Activated effector memory CD4-positive, alpha-beta T cell treated with anti-CD3 and anti-CD28 coated beads, Interleukin-2, amount 50 U/mL, for 16 hours (primary cell): ENCODE data around the gene NUP50.

ENCODE experiments used
- DNase-seq: peaks from one replicate; pipeline ENCODE4 v3.0.0-alpha.2; 2020

NUP50 gene

GRCh38 chr22:45211435-45211834, 47.7 kb downstream of the NUP50 start:
- DNase-seq, result no peak

GRCh38 chr22:45211848-45212247, 48.1 kb downstream of the NUP50 start:
- no peak for DNase-seq

GRCh38 chr22:45212306-45212709, 48.6 kb downstream of the NUP50 start:
- no peak for DNase-seq

- no peak for DNase-seq
These were observed 49.4 kb downstream of the NUP50 start for GRCh38 chr22:45212992-45213751.

DNA sequence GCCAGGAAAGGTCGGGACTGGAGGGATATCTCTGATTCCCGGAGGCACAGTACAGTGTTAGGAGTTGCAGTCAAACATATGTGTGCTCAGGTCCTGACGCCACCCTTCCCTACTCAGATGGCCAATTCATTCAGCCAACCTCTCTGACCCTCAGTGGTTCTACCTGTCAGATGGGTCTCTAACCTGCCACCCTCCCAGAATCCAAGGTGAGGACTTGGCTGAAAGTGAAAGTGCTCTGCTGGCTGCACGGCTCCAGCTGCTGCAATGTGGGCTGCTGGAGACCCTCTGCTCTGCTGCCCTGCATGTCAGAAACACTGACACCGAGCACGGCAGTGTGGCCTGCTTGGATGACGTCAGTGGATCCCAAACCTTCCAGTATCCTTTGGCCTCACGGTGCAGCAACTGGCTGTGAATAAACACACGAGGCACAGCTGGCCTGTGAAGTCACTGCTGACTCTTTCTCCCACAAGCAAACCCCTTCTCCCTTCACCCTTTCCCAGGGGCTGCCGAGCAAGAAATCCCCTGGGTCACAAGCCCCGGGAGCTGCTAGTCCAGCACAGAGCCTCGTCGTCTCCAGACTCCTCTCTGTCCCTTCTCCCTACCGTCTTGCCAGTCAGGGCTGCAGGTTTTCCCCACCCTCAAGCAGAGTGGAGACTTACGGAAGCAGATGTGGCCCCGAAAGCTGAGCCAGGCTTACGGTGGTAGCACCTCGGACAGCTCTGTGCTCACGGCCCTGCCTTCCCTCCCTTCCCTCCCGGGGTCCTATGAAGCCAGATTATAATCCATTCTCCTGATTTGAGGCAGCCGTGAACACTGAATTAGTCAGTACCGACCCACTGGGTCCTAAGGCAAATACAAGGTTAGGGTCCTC, 52.6 kb downstream of the NUP50 start:
- no peak for DNase-seq

DNA sequence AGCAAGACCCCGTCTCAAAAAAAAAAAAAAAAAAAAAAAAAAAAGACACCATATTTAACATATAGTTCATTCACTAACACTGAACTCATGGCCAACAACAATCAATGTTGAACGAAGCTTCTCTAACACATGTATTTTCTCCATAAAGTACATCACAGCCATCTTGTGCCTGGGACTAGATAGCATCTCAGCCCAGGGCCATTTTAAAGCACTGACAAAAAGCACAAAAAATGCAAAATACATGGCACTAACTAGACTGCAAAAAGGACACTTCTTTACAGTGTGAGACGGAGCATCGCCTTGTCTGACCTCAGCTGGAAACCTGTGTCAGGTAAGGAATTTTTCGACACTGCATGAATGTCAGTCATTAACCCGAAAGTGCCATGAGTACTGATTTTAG, 53.6 kb downstream of the NUP50 start:
- no peak for DNase-seq

GRCh38 chr22:45217806-45218205, 54.1 kb downstream of the NUP50 start:
- DNase-seq, result no peak

GRCh38 chr22:45218976-45219375, 55.3 kb downstream of the NUP50 start:
- DNase-seq, result peak; percentile 67

DNA sequence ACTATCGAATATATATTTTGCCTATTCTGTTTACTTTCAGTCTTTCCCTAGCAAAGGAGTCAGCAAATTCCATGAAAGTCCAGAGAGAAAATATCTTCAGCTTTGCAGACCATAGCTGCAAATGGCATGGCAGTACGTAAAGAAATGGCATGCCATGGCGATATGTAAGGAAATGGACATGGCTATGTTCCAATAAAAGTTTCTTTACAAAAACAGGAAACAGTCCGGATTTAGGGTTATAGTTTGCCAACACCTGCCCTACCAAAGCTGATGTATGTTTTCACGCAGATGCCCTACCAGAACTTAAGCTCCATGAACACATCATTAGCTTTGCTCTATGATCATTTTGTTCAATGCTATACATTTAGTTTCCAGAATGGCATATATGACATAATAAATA, 57.5 kb downstream of the NUP50 start:
- DNase-seq, result no peak

GRCh38 chr22:45223304-45224117, 59.8 kb downstream of the NUP50 start:
- DNase-seq, result no peak

DNA sequence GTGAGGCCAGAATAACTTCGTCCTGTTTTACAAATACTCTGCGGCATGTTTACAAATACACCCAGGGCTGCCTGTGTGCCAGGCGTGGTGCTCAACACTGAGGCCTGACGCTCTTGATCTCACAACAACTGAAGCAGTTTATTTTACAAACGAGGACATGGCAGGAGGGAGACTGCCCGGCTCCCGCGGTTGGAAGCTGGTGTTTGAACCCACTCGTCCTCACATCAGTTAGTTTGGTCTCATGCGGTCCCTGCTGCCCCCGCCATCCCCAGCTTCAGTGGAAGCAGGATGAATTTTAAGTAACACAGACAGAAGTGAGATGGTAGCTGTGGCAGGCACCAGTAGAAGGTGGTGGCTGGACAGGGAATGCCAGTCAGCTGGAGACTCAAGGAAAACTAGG, 60.6 kb downstream of the NUP50 start:
- DNase-seq, result no peak

DNA sequence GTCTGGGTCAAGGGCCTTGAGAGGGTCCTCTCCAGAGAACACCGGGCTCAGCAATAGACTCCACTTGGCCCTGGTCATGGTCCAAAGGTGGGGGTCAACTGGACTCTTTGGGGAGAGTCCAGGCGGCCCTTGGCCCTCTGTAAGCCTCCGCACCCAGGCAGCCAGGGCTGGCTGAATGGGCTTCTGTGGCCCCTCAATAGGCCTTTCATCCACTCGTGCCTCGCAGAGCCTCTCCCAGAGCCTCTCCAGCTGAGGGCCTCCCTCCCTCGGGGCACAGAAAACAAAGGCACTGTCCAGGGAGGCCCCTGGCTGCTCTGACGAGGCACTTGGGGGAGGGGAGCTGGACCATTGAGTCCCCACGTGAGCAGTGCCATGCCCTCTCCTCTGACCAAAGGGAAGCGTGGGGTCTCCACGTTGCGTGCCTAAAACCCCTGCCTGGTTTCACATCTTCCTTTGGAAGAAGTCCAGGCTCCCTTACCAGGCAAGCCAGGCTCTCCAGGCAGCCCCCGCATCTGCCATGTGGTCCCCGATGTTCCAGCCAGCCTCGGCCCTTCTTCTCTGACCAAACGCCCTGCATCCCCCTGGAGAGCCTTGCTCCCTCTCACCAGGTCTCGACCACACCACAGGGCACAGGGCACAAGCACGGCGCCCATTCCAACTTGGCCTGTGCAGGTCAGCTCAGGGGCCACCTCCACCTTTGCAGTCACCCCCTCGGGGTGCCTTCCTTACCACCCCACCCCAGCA, 61.4 kb downstream of the NUP50 start:
- no peak for DNase-seq

GRCh38 chr22:45225732-45226502, 62.2 kb downstream of the NUP50 start:
- no peak for DNase-seq

GRCh38 chr22:45226503-45227186, 62.9 kb downstream of the NUP50 start:
- DNase-seq, result no peak

- no peak for DNase-seq
These were observed 64.1 kb downstream of the NUP50 start for GRCh38 chr22:45227645-45228400.

DNA sequence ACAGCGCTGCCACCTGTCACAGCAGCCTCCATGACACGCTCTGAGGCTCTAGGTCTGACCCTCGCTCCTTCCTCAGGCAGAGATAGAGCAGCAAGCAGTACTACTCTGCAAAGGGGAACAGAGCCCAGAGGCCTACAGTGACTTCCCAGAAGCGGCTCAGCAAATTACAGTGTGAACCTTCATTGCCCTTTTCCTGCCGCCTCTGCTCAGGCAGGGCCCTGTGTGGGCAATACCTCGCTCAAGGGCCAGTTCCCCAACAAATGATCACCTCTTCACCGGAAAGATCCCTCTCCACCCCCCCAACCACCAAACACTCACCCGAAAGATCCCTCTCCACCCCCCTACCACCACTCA, 64.7 kb downstream of the NUP50 start:
- DNase-seq, result no peak

DNA sequence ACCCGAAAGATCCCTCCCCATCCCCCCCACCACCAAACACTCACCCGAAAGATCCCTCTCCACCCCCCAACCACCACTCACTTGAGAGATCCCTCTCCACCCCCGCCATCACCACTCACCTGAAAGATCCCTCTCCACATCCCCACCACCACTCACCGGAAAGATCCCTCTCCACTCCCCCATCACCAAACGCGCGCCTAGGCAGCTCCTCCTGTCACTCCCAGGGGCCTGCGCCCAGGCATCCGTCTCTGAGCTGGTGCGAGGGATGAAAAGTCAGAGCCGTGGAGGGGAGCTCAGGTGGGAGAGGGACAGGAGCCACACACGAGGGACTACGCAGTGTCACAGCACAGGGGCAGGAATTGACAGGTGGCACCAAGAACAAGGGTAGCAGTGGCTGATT, 65.5 kb downstream of the NUP50 start:
- no peak for DNase-seq

DNA sequence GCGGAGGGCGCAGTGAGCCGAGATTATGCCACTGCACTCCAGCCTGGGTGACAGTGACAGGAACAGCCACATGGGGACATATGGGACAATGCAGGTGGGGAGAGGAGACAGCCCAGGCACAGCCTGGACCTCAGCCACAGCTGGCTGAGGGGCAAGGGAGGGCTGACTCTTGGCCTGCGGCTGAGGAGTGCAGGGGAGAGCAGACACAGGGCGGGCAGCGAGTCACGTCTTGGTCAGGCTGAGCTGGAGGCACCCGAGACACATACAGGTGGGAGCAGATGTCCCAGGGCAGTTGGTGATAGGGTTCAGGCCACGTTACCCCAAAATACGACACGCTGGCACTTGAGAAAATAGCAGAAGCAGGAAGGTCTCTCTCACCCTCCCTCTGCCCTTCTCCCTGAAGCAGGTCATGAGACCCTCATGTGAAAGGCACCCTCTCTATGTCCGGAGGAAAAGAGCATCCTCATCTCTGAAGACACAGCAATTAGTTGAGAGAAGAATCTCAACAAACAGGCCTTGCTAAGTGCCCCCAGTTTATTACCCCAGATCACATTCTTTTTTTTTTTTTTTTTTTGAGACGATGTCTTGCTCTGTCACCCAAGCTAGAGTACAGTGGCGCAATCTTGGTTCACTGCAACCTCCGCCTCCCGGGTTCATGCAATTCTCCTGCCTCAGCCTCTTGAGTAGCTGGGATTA, 66.4 kb downstream of the NUP50 start:
- no peak for DNase-seq

- no peak for DNase-seq
These were observed 67.6 kb downstream of the NUP50 start for GRCh38 chr22:45231293-45231692.

GRCh38 chr22:45233386-45233785, 69.7 kb downstream of the NUP50 start:
- DNase-seq, result no peak
